SH-SY5Y (cell line): ENCODE results near the gene CALHM3.
A peak's percentile ranks its signal among the peaks of the same experiment; 100 is the strongest.

Experiments used
- GATA2 ChIP-seq: IDR thresholded peaks from 2 replicates; pipeline ENCODE4 v1.6.1; 2011; ENCODE audit warnings: mild to moderate bottlenecking, low read depth, low read length
- GATA3 ChIP-seq: IDR thresholded peaks from 2 replicates; pipeline ENCODE4 v1.6.1; 2011; ENCODE audit warnings: low read depth, mild to moderate bottlenecking, low read length, moderate library complexity

DNA sequence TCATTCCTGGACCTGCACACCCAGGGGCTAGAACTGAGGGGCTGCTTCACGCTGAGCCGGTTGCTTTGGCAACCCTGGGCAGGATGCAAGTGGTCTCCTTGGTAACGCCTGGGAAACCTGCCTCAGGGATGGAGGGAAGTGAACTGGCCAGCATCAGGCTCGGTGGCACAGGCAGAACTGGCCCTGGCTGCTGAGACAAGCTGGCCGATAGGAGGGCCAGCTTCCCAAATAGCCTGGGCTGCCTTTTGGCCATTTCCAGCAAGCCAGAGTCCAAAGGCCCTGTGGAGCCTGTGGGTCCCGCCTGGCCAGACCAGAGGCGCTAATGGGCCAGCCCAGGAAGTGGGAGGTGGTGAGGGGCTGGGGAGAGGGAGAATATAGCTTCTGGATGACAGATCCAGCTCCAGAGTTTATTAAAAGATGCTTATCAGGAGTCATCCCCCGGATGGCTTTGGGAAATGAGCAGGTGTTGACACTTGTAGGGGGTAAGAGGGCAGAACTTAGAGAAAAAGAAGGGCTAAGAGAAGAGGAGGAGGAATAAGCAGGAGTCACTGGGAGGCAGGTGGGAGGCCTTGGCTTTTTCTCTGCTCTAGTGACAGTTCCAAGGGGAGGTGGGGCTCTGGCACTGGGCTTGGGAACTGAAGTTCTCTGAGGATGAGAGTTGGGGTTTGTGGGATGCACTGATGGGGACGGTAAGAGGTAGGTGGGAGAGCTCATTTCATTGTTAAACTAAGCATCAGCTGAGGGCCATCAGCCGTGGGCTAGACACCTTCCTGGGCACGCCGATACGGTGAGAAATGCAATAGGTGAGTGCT is 24.0 kb upstream of the CALHM3 start:
- TF ChIP-seq GATA2, result peak; percentile 93
- no peak; the same call in 1 of the 2 replicates for TF ChIP-seq GATA3
